GM21528 (cell line): Measurements from ENCODE around the gene USP15.

Source experiments
- ATAC-seq: cut with Tn5 transposase; IDR thresholded peaks from one replicate; pipeline ENCODE4 v1.9.1; 2021; ENCODE audit warnings: mild to moderate bottlenecking, moderate library complexity; ENCODE audit not compliant: unreplicated experiment, low FRiP score

Gene USP15

DNA sequence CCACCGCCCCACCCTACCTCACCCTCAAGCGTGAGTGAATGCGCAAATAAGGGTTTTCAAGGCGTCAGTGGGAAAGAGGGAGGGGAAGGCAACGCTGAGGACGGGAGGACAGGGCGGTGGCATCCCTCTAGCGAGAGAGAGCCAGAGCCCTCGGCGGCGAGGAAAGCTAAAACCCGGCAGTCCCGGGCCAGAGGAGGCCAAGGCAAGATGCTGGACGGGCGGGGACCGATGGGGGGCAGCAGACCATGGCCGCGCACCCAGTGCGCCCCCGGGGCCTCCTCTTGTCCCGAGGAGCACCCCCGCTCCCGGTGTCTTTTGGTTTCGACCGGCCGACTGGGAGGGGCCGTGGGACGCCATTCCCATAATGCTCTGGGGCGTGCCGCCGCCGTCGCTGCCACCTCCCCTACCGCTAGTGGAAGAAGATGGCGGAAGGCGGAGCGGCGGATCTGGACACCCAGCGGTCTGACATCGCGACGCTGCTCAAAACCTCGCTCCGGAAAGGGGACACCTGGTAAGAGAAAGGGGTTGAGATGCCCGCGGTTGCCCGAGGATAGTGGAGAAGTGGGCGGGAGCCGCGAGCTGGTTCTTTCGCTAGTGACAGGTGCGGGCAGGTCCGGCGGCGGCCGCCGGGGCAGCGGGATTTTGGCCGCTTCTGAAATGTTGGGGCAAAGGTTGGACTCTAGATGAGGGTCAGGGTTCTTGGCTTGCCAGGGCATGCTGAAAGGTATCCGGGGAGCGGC is at the start of gene USP15:
USP15 (plus strand) TSS at position 412 of the 740 bp plus-strand sequence; CDS start at position 423, 11 bp downstream.
- ATAC-seq, result peak; percentile 79

DNA sequence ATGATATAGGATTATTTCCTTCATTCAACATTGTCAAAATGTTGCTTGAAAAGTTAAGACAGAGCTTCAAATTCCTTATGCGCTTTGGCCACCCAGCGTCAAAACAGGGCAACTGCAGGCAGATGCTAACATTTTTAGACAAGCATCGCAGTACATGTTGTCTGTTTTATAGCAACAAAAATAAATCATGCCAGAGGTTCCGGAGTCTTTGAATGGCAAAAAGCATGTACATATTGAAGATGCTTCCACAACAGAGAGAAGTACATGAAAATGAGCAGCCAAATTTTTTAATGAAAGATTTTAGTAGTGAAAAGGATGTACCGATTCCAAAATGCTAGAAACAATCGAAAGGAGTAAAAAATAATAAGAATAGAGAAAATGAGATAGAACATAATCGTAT is 49.8 kb upstream of the USP15 start:
- ATAC-seq, result no peak

GRCh38 chr12:62211510-62211909 is 48.7 kb upstream of the USP15 start:
- ATAC-seq, result no peak

DNA sequence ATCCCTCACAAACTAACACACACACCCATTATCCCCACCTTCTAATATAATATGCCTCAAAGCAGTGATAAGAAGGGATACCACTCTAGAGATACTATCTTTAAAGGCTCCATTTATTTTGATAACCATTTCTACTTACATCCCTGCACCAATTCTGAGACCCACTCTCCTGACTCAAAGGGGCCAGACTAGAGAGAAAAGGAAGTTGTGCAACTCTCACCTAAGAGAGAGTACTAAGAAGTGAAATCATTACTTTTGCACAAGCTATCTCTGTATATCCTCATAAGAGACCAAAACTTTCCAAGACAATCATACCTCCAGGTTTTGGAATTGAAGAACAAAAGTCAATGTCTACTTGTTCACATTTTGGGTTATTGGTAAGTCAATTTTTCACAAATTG is 45.4 kb upstream of the USP15 start:
- no peak for ATAC-seq

GRCh38 chr12:62215506-62215905 is 44.7 kb upstream of the USP15 start:
- ATAC-seq, result no peak

DNA sequence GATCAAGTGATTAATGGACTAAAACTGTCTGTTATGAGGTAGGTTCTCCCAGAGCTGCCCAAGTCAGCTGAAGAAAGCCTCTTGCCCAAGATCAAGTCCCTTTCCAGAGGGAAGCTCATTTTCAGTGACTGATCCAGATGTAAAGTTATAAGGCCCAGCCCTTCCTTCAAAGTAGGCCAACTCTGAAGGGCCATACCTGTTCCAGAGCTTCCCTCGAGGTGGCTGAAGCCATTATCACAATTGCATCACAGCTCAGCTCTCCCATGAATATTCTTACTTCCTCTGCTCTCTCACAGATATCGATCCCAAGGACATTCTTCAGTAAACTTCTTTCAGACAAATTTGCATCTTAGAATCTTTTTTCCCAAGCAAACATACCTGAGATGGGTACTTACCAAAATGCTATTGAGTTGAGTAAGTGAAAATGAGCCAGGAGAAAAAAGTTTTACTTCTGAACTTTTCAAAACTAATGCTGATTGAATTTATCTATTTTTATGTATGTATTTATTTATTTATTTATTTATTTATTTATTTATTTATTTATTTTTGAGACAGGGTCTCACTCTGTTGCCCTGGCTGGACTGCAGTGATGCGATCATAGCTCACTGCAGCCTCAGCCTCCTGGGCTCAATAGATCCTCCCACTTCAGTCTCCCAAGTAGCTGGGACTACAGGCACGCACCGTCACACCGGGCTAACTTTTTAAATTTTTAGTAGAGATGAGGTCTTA is 42.6 kb upstream of the USP15 start:
- no peak for ATAC-seq

DNA sequence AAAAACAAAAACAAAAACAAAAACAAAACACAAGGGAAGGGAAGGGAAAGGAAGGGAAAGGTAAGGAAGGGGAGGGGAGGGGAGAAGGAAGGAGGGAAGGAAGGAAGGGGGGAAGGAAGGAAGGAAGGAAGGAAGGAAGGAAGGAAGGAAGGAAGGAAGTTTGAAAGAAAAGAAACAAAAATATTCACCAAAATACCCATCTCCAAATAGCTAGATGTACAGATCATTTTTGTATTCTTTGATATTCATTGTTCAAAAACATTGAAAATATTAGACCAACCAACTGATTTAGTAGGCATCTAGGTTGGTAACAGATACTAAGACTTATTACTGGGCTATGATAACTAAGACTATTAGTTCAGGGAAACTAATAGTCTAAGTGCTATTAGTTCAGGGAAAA is 39.1 kb upstream of the USP15 start:
- ATAC-seq, result no peak

- ATAC-seq, result no peak
Measured at GRCh38 chr12:62224601-62225000, 35.6 kb upstream of the USP15 start.

DNA sequence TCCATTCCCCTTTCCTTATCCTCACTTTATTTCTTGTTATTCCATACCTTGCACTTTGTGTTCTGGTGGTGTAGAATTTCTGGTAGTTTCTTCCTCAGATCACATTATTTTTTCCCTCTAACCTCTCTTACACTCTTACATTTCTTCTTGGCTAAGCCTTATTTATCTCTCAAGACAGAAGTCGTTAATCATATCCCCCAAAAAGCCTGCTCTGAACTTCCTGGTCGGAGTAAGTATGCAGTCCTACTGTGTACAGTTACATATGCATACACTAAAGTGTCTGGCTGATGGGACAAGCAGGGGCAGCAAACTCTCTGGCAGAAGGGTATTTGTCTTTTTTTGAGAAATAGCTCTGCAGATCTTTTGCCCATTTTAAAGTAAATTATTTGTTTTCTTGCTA is 33.1 kb upstream of the USP15 start:
- no peak for ATAC-seq

- ATAC-seq, result no peak
Measured at GRCh38 chr12:62230652-62231051, 29.6 kb upstream of the USP15 start.

DNA sequence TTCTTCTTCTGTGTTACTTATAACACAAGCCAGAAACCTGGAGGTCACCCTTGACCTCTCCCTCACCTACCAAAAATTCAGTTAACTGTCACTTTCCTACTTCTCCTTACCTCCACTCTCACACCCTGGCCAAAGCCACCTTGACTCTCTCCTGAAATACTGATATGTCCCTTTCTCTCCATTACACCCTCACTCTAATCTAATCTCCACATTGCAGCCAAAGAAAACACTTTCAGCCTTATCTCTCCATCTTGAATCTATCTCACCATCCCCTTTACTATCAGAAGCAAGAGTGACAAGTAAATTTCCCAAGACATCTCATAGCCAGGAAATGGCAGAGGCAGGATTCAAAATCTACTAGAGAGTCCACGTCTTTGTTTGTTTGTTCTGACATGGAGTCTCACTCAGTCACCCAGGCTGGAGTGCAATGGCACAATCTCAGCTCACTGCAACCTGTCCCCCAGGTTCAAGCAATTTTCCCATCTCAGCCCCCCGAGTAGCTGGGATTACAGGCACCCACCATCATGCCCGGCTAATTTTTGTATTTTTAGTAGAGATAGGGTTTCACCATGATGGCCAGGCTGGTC is 28.0 kb upstream of the USP15 start:
- ATAC-seq, result no peak

GRCh38 chr12:62233805-62234204 is 26.4 kb upstream of the USP15 start:
- ATAC-seq, result no peak

DNA sequence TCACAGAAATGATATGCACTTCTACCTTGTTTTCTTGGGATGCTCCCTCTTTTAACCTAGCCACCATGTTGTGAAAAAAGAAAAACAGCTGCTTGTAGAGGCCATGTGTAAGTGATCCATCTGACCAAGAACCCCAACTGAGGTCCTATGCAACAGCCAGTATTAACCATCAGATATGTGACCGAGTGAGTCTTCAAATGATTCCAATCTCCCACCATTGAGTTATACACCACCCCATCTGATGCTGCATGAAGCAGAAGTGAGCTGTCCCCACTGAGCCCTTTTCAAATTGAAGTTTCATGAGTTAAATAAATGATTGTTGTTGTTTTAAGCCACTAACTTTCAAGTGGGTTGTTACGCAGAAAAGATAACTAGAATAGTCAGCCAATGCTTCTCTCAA is 20.6 kb upstream of the USP15 start:
- no peak for ATAC-seq

GRCh38 chr12:62247281-62248045 is 12.7 kb upstream of the USP15 start:
- ATAC-seq, result no peak

DNA sequence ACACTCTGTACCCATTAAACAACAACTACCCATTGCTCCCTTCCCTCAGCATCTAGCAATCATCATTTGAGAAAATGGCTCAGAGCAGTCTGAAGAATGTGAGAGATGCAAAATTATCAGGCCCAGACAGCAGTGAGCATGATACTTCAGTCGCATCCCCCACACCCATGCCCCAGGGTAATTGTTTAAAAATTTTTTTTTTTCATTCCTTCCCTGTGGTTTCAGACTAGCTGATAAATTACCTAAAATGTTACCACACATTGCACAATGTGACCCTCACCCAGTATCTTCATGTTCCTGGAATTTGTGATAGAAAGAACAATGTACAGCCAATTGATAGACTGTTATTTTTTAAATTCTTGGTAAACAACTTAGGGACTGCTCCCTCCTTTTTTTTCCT is 11.3 kb upstream of the USP15 start:
- no peak for ATAC-seq

DNA sequence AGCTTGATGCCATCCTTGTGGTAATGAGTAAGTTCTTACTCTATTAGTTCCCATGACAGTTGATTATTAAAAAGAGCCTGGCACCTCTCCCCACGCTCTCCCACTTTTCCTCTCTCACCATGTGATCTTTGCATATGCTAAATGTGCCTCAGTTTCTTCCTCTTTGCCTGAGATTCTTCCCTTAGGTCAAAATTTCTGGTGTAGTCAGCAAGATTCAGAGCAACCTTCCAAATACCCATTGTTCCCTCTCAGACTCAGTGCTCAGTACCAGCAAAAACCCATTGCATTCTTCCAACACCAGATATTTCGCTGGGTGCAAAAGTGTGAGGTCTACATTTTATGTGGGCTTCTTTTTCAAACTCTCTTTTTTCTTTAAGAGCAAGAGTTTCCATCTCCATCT is 10.8 kb upstream of the USP15 start:
- ATAC-seq, result no peak

DNA sequence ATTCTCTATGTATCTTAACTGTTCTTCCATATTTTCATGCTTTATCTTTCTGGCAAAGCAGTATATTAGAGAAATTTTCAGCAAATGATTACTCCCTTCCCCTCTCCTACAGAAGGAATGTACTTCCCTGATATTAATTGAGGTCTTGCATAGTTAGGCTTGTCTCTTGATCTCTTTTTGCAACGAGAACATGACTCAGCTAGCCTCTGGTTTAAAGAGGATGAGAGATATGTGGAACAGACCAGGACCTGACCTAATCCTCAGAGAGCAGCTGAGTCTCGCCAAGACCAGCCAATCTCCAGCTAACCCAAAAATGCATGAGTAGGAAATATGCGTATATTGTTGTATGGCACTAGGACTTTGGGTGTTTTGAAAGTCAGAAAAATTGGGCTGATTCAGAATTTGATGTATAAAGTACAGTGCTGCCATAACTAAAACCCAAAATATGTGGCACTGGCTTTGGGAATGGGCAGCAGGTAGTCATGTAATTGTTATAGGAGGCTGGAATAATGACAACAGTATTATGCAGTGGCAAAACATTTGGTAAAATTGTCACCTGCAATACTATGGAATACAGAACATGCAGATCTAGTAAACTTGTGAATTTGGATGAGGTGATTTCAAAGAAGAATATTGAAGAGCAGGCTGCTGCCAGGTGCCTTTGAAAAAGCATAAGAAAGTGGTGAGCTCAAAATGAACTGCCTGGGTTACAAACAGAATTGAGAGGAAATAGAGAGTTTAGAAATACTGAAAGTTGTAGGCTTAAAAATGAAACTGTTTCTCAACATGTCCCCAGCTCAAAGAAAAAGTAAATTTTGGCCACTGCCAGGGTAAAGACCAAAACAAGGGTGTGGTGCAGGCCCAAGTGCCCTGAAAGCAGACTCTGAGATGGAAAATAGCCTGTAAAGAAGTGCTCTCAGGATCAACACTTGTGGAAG is 9.3 kb upstream of the USP15 start:
- peak; percentile 91 for ATAC-seq

DNA sequence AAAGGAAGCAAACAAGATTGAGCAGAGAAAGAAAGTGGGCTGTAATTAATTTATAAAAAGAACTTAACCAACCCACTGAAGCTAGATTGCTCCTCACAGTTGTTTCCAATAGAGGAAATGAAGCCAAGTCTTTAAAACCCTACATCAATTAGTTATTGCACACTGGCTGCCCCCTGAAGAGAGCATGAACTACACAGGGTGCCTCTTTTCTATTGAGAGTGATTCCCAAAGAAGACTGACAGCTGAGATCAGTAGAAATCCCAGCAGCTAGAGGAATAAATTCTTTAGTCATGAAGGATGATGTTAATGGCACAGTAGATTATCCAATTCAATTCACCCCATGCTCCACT is 8.6 kb upstream of the USP15 start:
- peak; percentile 55 for ATAC-seq

- no peak for ATAC-seq
Measured at GRCh38 chr12:62252576-62252975, 7.6 kb upstream of the USP15 start.

DNA sequence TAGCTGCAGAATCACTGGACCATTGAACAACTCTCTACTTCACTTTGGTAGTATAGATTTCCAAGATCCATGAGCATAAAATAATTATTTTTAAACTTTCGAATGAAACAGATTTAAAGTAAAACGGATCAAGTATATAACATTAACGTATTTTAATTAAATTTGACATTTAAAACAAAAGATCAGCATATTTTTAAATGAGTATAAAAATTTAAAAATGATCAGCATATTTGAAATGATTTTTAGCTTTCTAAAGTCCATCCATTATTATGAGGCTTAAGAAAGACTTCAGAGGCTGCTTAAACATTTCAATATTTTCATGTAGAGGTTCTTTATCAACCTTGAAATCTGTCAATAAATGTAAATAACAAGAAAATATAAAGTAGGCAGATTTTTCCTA is 5.2 kb upstream of the USP15 start:
- no peak for ATAC-seq
